Measurements from ENCODE around the gene FAM163B. TPM values are rescaled to one million over a fixed set of nuclear protein-coding genes. Genes with fewer than 3 reads are reported as not detected.
A peak's percentile ranks its signal among the peaks of the same experiment; 100 is the strongest.

FAM163B gene
- total RNA-seq, 1 experiment from 2014 or later = 2.0 TPM

DNA sequence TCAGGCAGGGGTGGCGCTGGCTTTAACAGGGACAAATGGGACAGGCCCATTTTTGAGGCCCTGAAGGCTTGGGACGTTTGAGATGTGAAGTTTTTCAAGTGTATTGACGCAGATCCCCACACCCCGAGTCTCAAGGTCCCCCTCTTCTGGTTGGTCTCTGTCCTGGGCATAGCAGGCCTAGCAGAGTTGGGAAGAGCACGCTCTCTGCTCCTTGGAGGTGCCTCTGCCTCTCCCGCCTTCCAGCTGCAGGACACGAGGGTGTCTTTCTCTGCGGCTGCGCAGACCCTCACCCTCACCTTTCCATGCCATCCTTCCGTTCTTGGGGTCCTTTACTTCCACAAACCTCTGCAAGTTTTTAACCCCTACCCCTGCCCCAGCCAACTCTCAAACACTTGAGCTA, 56.1 kb downstream of the FAM163B start:
- Mint-ChIP-seq H3K4me3 (no peak overlapping the region), H3K27ac (no peak overlapping the region), H3K9me3 (no peaks in the 10 kb centered on the region), H3K27me3 (ENCODE audit: low read depth) (no peaks in the 10 kb centered on the region), H3K36me3 (no peaks in the 10 kb centered on the region), H3K4me1 (peaks cover 6% of the 10 kb centered on the region)
- ChIA-PET POLR2A (no interaction called here), CTCF (interaction anchor here (0.6 to 1.5 kb wide), 12 partner anchors 9 to 52 kb away, joined by 3 to 8 read pairs (median 3); no protein-coding TSS in a partner anchor)
- TF ChIP-seq ZNF396 (CRISPR knock-in tag; IDR thresholded peaks at IDR 0.05; ENCODE audit: borderline replicate concordance) = no peak
- no peak for TF ChIP-seq SMAD3 (CRISPR knock-in tag; IDR thresholded peaks at IDR 0.05; ENCODE audit: borderline replicate concordance)
- TF ChIP-seq, protein P1, sequence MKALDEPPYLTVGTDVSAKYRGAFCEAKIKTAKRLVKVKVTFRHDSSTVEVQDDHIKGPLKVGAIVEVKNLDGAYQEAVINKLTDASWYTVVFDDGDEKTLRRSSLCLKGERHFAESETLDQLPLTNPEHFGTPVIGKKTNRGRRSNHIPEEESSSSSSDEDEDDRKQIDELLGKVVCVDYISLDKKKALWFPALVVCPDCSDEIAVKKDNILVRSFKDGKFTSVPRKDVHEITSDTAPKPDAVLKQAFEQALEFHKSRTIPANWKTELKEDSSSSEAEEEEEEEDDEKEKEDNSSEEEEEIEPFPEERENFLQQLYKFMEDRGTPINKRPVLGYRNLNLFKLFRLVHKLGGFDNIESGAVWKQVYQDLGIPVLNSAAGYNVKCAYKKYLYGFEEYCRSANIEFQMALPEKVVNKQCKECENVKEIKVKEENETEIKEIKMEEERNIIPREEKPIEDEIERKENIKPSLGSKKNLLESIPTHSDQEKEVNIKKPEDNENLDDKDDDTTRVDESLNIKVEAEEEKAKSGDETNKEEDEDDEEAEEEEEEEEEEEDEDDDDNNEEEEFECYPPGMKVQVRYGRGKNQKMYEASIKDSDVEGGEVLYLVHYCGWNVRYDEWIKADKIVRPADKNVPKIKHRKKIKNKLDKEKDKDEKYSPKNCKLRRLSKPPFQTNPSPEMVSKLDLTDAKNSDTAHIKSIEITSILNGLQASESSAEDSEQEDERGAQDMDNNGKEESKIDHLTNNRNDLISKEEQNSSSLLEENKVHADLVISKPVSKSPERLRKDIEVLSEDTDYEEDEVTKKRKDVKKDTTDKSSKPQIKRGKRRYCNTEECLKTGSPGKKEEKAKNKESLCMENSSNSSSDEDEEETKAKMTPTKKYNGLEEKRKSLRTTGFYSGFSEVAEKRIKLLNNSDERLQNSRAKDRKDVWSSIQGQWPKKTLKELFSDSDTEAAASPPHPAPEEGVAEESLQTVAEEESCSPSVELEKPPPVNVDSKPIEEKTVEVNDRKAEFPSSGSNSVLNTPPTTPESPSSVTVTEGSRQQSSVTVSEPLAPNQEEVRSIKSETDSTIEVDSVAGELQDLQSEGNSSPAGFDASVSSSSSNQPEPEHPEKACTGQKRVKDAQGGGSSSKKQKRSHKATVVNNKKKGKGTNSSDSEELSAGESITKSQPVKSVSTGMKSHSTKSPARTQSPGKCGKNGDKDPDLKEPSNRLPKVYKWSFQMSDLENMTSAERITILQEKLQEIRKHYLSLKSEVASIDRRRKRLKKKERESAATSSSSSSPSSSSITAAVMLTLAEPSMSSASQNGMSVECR (CRISPR knock-in tag; IDR thresholded peaks at IDR 0.05; ENCODE audit: borderline replicate concordance) = no peak
- TF ChIP-seq, protein P2, sequence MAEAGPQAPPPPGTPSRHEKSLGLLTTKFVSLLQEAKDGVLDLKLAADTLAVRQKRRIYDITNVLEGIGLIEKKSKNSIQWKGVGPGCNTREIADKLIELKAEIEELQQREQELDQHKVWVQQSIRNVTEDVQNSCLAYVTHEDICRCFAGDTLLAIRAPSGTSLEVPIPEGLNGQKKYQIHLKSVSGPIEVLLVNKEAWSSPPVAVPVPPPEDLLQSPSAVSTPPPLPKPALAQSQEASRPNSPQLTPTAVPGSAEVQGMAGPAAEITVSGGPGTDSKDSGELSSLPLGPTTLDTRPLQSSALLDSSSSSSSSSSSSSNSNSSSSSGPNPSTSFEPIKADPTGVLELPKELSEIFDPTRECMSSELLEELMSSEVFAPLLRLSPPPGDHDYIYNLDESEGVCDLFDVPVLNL (CRISPR knock-in tag; IDR thresholded peaks at IDR 0.05; ENCODE audit: borderline replicate concordance, low read depth) = no peak
- TF ChIP-seq SP1 (CRISPR knock-in tag; conservative IDR thresholded peaks at IDR 0.05) = no peak
- TF ChIP-seq, protein P3, sequence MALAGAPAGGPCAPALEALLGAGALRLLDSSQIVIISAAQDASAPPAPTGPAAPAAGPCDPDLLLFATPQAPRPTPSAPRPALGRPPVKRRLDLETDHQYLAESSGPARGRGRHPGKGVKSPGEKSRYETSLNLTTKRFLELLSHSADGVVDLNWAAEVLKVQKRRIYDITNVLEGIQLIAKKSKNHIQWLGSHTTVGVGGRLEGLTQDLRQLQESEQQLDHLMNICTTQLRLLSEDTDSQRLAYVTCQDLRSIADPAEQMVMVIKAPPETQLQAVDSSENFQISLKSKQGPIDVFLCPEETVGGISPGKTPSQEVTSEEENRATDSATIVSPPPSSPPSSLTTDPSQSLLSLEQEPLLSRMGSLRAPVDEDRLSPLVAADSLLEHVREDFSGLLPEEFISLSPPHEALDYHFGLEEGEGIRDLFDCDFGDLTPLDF (CRISPR knock-in tag; IDR thresholded peaks at IDR 0.05) = no peak
- TF ChIP-seq JAZF1 (CRISPR knock-in tag; IDR thresholded peaks at IDR 0.05) = no peak
- TF ChIP-seq ATF3 (CRISPR knock-in tag; conservative IDR thresholded peaks at IDR 0.05) = no peak
- TF ChIP-seq NFYB (CRISPR knock-in tag; conservative IDR thresholded peaks at IDR 0.05; ENCODE audit: low read depth) = no peak
- no peak for TF ChIP-seq EMX1 (CRISPR knock-in tag; IDR thresholded peaks at IDR 0.05)
- TF ChIP-seq, protein P4, sequence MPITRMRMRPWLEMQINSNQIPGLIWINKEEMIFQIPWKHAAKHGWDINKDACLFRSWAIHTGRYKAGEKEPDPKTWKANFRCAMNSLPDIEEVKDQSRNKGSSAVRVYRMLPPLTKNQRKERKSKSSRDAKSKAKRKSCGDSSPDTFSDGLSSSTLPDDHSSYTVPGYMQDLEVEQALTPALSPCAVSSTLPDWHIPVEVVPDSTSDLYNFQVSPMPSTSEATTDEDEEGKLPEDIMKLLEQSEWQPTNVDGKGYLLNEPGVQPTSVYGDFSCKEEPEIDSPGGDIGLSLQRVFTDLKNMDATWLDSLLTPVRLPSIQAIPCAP (CRISPR knock-in tag; IDR thresholded peaks at IDR 0.05) = no peak
- TF ChIP-seq ZNF416 (CRISPR knock-in tag; IDR thresholded peaks at IDR 0.05) = no peak
- TF ChIP-seq CTCF (IDR thresholded peaks at IDR 0.05) = no peak
- no peak for TF ChIP-seq RORB (CRISPR knock-in tag; IDR thresholded peaks at IDR 0.05)
- no peak for TF ChIP-seq ZNF423 (CRISPR knock-in tag; IDR thresholded peaks at IDR 0.05)
- DNase-seq (ENCODE audit: low spot score) (no peak), ATAC-seq (0 out of 2 replicates have a peak, but pooled peaks have one; percentile 41)

DNA sequence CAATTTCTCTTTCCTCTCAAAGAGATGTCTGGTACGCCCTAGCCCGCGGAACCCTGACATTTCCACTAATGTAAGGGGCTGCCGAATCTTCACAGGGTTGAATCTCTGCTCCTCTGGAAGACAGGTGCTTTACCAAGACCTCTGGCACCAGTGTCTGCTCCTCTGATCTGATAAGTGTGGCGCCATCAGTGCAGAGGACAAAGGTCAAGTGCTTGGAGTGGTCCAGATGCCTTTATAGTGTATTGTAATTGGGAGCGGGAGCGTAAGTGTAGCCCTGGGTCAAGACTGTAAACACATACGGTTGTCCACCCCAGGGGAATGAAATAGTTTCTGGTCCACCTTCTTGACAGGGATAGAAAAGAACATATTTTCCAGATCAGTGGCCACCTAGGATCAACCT, 57.0 kb downstream of the FAM163B start:
- Mint-ChIP-seq H3K36me3 (no peaks in the 10 kb centered on the region), H3K4me3 (no peak overlapping the region), H3K9me3 (no peaks in the 10 kb centered on the region), H3K27me3 (ENCODE audit: low read depth) (no peaks in the 10 kb centered on the region), H3K27ac (no peak overlapping the region), H3K4me1 (peaks cover 7% of the 10 kb centered on the region)
- POLR2A ChIA-PET = no interaction called here
- CTCF ChIA-PET = interaction anchor here (0.6 to 1.5 kb wide), 6 partner anchors 13 to 163 kb away, joined by 3 to 8 read pairs (median 3); no protein-coding TSS in a partner anchor
- ATAC-seq (no peak), DNase-seq (ENCODE audit: low spot score) (no peak)
- TF ChIP-seq ZNF423 (CRISPR knock-in tag; IDR thresholded peaks at IDR 0.05) (no peak), RELA (CRISPR knock-in tag; IDR thresholded peaks at IDR 0.05; ENCODE audit: borderline replicate concordance) (no peak), TP53 (CRISPR knock-in tag; IDR thresholded peaks at IDR 0.05) (no peak), NFATC4 (CRISPR knock-in tag; IDR thresholded peaks at IDR 0.05) (no peak), NR1H2 (CRISPR knock-in tag; IDR thresholded peaks at IDR 0.05) (no peak)
- TF ChIP-seq, protein P5, sequence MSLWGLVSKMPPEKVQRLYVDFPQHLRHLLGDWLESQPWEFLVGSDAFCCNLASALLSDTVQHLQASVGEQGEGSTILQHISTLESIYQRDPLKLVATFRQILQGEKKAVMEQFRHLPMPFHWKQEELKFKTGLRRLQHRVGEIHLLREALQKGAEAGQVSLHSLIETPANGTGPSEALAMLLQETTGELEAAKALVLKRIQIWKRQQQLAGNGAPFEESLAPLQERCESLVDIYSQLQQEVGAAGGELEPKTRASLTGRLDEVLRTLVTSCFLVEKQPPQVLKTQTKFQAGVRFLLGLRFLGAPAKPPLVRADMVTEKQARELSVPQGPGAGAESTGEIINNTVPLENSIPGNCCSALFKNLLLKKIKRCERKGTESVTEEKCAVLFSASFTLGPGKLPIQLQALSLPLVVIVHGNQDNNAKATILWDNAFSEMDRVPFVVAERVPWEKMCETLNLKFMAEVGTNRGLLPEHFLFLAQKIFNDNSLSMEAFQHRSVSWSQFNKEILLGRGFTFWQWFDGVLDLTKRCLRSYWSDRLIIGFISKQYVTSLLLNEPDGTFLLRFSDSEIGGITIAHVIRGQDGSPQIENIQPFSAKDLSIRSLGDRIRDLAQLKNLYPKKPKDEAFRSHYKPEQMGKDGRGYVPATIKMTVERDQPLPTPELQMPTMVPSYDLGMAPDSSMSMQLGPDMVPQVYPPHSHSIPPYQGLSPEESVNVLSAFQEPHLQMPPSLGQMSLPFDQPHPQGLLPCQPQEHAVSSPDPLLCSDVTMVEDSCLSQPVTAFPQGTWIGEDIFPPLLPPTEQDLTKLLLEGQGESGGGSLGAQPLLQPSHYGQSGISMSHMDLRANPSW (CRISPR knock-in tag; conservative IDR thresholded peaks at IDR 0.05; ENCODE audit: low read depth) = no peak

All from WTC11 (cell line).